ENCODE data around the gene LDLRAD2.
"Not testable (repeated sequence)": the region's sequence is repeated elsewhere in the genome, so short reads cannot be mapped to it uniquely, and the experiment has no call there.

- not testable (repeated sequence) for TF ChIP-seq CTCF (IDR thresholded peaks at IDR 0.05; ENCODE audit: low read depth, low read length); EZH2phosphoT487 (IDR thresholded peaks at IDR 0.05; ENCODE audit: low read depth)
Measured at GRCh38 chr1:21785764-21786163, 26.3 kb upstream of the LDLRAD2 start.

All from OCI-LY3 (cell line).